ENCODE measurements around the gene BMERB1.
A peak's percentile ranks its signal among the peaks of the same experiment; 100 is the strongest.
"Not testable (repeated sequence)": the region's sequence is repeated elsewhere in the genome, so short reads cannot be mapped to it uniquely, and the experiment has no call there.

The BMERB1 gene

GRCh38 chr16:15559176-15559575 is 124.8 kb downstream of the BMERB1 start:
- DNase-seq (ENCODE audit: low read depth in 2 of 2), result no peak

- no peak for DNase-seq (ENCODE audit: low read depth in 2 of 2)
Measured at GRCh38 chr16:15564604-15565339, 130.4 kb downstream of the BMERB1 start.

GRCh38 chr16:15566095-15566494 is 131.7 kb downstream of the BMERB1 start:
- no peak for DNase-seq (ENCODE audit: low read depth in 2 of 2)

- DNase-seq (ENCODE audit: low read depth in 2 of 2), result no peak
Measured at GRCh38 chr16:15567823-15568222, 133.4 kb downstream of the BMERB1 start.

- not testable (repeated sequence) for DNase-seq (ENCODE audit: low read depth in 2 of 2)
Measured at GRCh38 chr16:15570666-15571065, 136.3 kb downstream of the BMERB1 start.

- no peak for DNase-seq (ENCODE audit: low read depth in 2 of 2)
Measured at GRCh38 chr16:15571557-15571956, 137.2 kb downstream of the BMERB1 start.

GRCh38 chr16:15572329-15573001 is 138.1 kb downstream of the BMERB1 start:
- no peak for DNase-seq (ENCODE audit: low read depth in 2 of 2)

- no peak for DNase-seq (ENCODE audit: low read depth in 2 of 2)
Measured at GRCh38 chr16:15573274-15573895, 139.0 kb downstream of the BMERB1 start.

- DNase-seq (ENCODE audit: low read depth in 2 of 2), result not testable (repeated sequence)
Measured at GRCh38 chr16:15573896-15574613, 139.7 kb downstream of the BMERB1 start.

GRCh38 chr16:15574614-15574948 is 140.2 kb downstream of the BMERB1 start:
- no peak for DNase-seq (ENCODE audit: low read depth in 2 of 2)

GRCh38 chr16:15575293-15576049 is 141.1 kb downstream of the BMERB1 start:
- no peak for DNase-seq (ENCODE audit: low read depth in 2 of 2)

GRCh38 chr16:15576960-15577958 is 142.9 kb downstream of the BMERB1 start:
- no peak for DNase-seq (ENCODE audit: low read depth in 2 of 2)

- DNase-seq (ENCODE audit: low read depth in 2 of 2), result no peak
Measured at GRCh38 chr16:15578824-15579223, 144.4 kb downstream of the BMERB1 start.

GRCh38 chr16:15581127-15581815 is 146.9 kb downstream of the BMERB1 start:
- DNase-seq (ENCODE audit: low read depth in 2 of 2), result no peak

- DNase-seq (ENCODE audit: low read depth in 2 of 2), result no peak
Measured at GRCh38 chr16:15583526-15583925, 149.1 kb downstream of the BMERB1 start.

- DNase-seq (ENCODE audit: low read depth in 2 of 2), result no peak
Measured at GRCh38 chr16:15585956-15586355, 151.6 kb downstream of the BMERB1 start.

- DNase-seq (ENCODE audit: low read depth in 2 of 2), result no peak
Measured at GRCh38 chr16:15586716-15587115, 152.3 kb downstream of the BMERB1 start.

GRCh38 chr16:15587152-15587825 is 152.9 kb downstream of the BMERB1 start:
- no peak for DNase-seq (ENCODE audit: low read depth in 2 of 2)

GRCh38 chr16:15592324-15592723 is 157.9 kb downstream of the BMERB1 start:
- peak in 1 of 2 donors; percentile 15 for DNase-seq (ENCODE audit: low read depth in 2 of 2)
